Natural killer cell (primary cell): Measurements from ENCODE around the gene KDM1B. TPM values are rescaled to one million over a fixed set of nuclear protein-coding genes. Genes with fewer than 3 reads are reported as not detected.
"Not testable (repeated sequence)": the region's sequence is repeated elsewhere in the genome, so short reads cannot be mapped to it uniquely, and the experiment has no call there.

Source experiments
- ATAC-seq, 3 donors: fragments of 150-1000 bp in 2 of 3; fragments of 200-7000 bp in 1 of 3; cut with Tn5 transposase; 1 replicate in 1 of 3; 2 replicates in 2 of 3; pipeline ENCODE4 v1.10.0; 2021; ENCODE audit warnings: mild to moderate bottlenecking in 2 of 3, moderate library complexity in 2 of 3
- DNase-seq, 2 donors: peaks; one replicate each; pipeline versions ENCODE4 v3.0.0 to v3.0.0-alpha.2; 2013 to 2021; ENCODE audit warnings: mixed read lengths in 1 of 2
- H3K27ac ChIP-seq: one replicate; pipeline ENCODE4 v1.5.1; 2013; ENCODE audit warnings: mild to moderate bottlenecking, low read length
- H3K27me3 ChIP-seq: one replicate; pipeline ENCODE4 v1.6.1; 2013; ENCODE audit warnings: low read length; ENCODE audit not compliant: control insufficient read depth, insufficient read depth
- H3K36me3 ChIP-seq: one replicate; pipeline ENCODE4 v1.6.1; 2013; ENCODE audit warnings: low read length; ENCODE audit not compliant: control insufficient read depth, insufficient read depth
- H3K4me1 ChIP-seq: one replicate; pipeline ENCODE4 v1.6.1; 2013; ENCODE audit warnings: low read length; ENCODE audit not compliant: control insufficient read depth, insufficient read depth
- H3K4me3 ChIP-seq: one replicate; pipeline ENCODE4 v1.5.1; 2013; ENCODE audit warnings: low read length
- H3K9me3 ChIP-seq: one replicate; pipeline ENCODE4 v1.6.1; 2013; ENCODE audit warnings: low read length; ENCODE audit not compliant: control insufficient read depth, insufficient read depth
- H3K27ac Mint-ChIP-seq, 2 donors: one replicate each; pipeline ENCODE4 v1.8.0; 2022; ENCODE audit warnings: mild to moderate bottlenecking in 2 of 2, mixed read lengths in 2 of 2, moderate library complexity in 1 of 2
- H3K27me3 Mint-ChIP-seq, 2 donors: one replicate each; pipeline ENCODE4 v1.8.0; 2022; ENCODE audit warnings: low read depth in 2 of 2, mixed read lengths in 2 of 2
- H3K36me3 Mint-ChIP-seq: one replicate; pipeline ENCODE4 v1.8.0; 2022; ENCODE audit warnings: mixed read lengths
- H3K4me1 Mint-ChIP-seq, 2 donors: one replicate each; pipeline ENCODE4 v1.8.0; 2022; ENCODE audit warnings: mixed read lengths in 2 of 2
- H3K4me3 Mint-ChIP-seq: one replicate; pipeline ENCODE4 v1.8.0; 2022; ENCODE audit warnings: mild to moderate bottlenecking, moderate library complexity, mixed read lengths
- H3K9me3 Mint-ChIP-seq, 2 donors: one replicate each; pipeline ENCODE4 v1.8.0; 2022; ENCODE audit warnings: mixed read lengths in 2 of 2
- CTCF ChIP-seq: fragments of 200-600 bp; IDR thresholded peaks from one replicate; pipeline ENCODE4 v1.8.0; 2022; ENCODE audit warnings: antibody characterized with exemption
- WGBS: methylation state at CpG from one replicate; pipeline ENCODE4 v1.1.7; 2013; ENCODE audit warnings: missing lambda C conversion rate; ENCODE audit not compliant: insufficient coverage; 5-methylcytosine and 5-hydroxymethylcytosine counted together
- intact Hi-C: fragments of 100-400 bp; cut with micrococcal nuclease; formaldehyde crosslinking; loops from one replicate; pipeline ENCODE4 v1.14.2; 2022
- total RNA-seq, 4 donors: library from RNA; stranded (reverse); fragments of 120-200 nt in 1 of 4; gene quantifications; one replicate each; pipeline versions ENCODE4 v1.2.3 to v1.2.4, GENCODE V29; 2013 to 2022

The KDM1B gene
- total RNA-seq, 3 donors from 2014 or later (not counting 1 experiment from before 2014, with no cell fraction given), result 12.7 to 13.3 (median 13.0) TPM

GRCh38 chr6:18207438-18207837 lies 52.2 kb downstream of the KDM1B start:
- DNase-seq (no peak), ATAC-seq (no peak)
- 93% methylated on average over 6 of the region's 8 CpGs for WGBS
- Mint-ChIP-seq H3K27ac (no peak overlapping the region), H3K4me1 (no peaks in the 10 kb centered on the region), H3K27me3 (no peaks in the 10 kb centered on the region), H3K4me3 (no peak overlapping the region), H3K36me3 (peaks cover 12% of the 10 kb centered on the region), H3K9me3 (no peaks in the 10 kb centered on the region)
- no peaks in the 10 kb centered on the region for H3K9me3 ChIP-seq
- TF ChIP-seq CTCF, result no peak
- no peak overlapping the region for H3K27ac ChIP-seq
- no peak overlapping the region for H3K4me3 ChIP-seq
- intact Hi-C loops, result no loop called here
- H3K27me3 ChIP-seq, result no peaks in the 10 kb centered on the region
- H3K4me1 ChIP-seq, result no peaks in the 10 kb centered on the region
- H3K36me3 ChIP-seq, result peaks cover 12% of the 10 kb centered on the region

GRCh38 chr6:18207949-18208348 lies 52.7 kb downstream of the KDM1B start:
- H3K36me3 ChIP-seq, result peaks cover 11% of the 10 kb centered on the region
- H3K27ac ChIP-seq, result no peak overlapping the region
- WGBS, result 75% methylated on average over 2 of the region's 2 CpGs
- no peak overlapping the region for H3K4me3 Mint-ChIP-seq
- H3K27me3 Mint-ChIP-seq, result no peaks in the 10 kb centered on the region
- peaks cover 7% of the 10 kb centered on the region for H3K36me3 Mint-ChIP-seq
- no peaks in the 10 kb centered on the region for H3K4me1 Mint-ChIP-seq
- H3K27ac Mint-ChIP-seq, result no peak overlapping the region
- no peak for TF ChIP-seq CTCF
- no peaks in the 10 kb centered on the region for H3K9me3 ChIP-seq
- ATAC-seq, result no peak
- intact Hi-C loops, result no loop called here
- no peaks in the 10 kb centered on the region for H3K27me3 ChIP-seq
- H3K9me3 Mint-ChIP-seq, result no peaks in the 10 kb centered on the region
- H3K4me3 ChIP-seq, result no peak overlapping the region
- H3K4me1 ChIP-seq, result no peaks in the 10 kb centered on the region
- DNase-seq, result no peak

GRCh38 chr6:18208778-18209177 lies 53.6 kb downstream of the KDM1B start:
- ATAC-seq, H3K9me3 Mint-ChIP-seq, intact Hi-C loops, H3K27me3 ChIP-seq, DNase-seq, H3K4me1 Mint-ChIP-seq, H3K27me3 Mint-ChIP-seq, H3K36me3 Mint-ChIP-seq, H3K9me3 ChIP-seq, H3K4me1 ChIP-seq, H3K4me3 Mint-ChIP-seq, H3K4me3 ChIP-seq, H3K27ac Mint-ChIP-seq, H3K27ac ChIP-seq: not testable (repeated sequence)
- WGBS, result 100% methylated on average over 1 of the region's 9 CpGs
- H3K36me3 ChIP-seq, result peaks cover 10% of the 10 kb centered on the region

GRCh38 chr6:18209539-18210197 lies 54.4 kb downstream of the KDM1B start:
- ATAC-seq (no peak), DNase-seq (no peak)
- H3K4me3 Mint-ChIP-seq, result no peak overlapping the region
- no peak overlapping the region for H3K27ac Mint-ChIP-seq
- peaks cover 12% of the 10 kb centered on the region for H3K36me3 ChIP-seq
- H3K27ac ChIP-seq, result no peak overlapping the region
- H3K9me3 Mint-ChIP-seq, result no peaks in the 10 kb centered on the region
- no peaks in the 10 kb centered on the region for H3K27me3 ChIP-seq
- no peaks in the 10 kb centered on the region for H3K9me3 ChIP-seq
- peaks cover 0 to 5% of the 10 kb centered on the region in 2 donors for H3K4me1 Mint-ChIP-seq
- no peak for TF ChIP-seq CTCF
- intact Hi-C loops, result no loop called here
- H3K4me3 ChIP-seq, result no peak overlapping the region
- H3K27me3 Mint-ChIP-seq, result no peaks in the 10 kb centered on the region
- H3K36me3 Mint-ChIP-seq, result peaks cover 14% of the 10 kb centered on the region
- WGBS, result 90% methylated on average over 12 of the region's 12 CpGs
- no peaks in the 10 kb centered on the region for H3K4me1 ChIP-seq
